Measurements from ENCODE around the gene NDE1.
"Not testable (repeated sequence)": the region's sequence is repeated elsewhere in the genome, so short reads cannot be mapped to it uniquely, and the experiment has no call there.

NDE1 gene

GRCh38 chr16:15701367-15701766 is 51.3 kb downstream of the NDE1 start:
- no peak for DNase-seq (ENCODE audit: low spot score)

GRCh38 chr16:15701975-15702970 is 52.2 kb downstream of the NDE1 start:
- DNase-seq (ENCODE audit: low spot score): no peak

DNA sequence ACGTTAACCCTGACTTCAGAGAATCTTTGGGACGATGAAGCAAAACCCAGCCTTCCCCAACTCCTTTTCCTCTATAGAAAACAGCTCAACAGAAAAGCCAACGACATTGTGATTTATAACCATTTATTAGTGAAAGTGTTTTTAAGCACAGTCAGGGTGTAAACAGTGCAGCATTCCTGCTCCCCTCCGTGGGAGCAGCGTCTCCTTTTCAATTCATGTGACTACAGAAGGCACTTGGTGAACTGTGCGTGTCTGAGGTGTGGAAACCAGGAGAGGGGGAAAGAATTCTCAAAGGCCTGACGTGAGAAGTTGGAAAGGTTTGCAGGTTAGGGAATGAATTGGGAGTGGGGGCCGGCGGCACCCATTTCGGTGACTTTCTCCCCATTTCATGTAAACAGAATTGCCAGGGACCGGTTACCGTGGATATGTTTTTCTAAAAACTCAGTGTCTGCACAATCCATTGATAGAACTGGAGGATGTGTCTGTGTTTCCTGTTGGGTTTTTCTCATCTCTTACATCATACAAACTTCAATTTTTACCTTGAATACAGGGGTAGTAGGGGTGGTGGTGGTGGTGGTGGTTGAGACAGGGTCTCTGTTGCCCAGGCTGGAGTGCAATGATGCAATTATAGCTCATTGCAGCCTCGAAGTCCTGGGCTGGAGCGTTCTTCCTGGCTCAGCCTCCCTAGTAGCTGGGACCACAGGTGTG is 53.1 kb downstream of the NDE1 start:
- no peak for DNase-seq (ENCODE audit: low spot score)

GRCh38 chr16:15704545-15704987 is 54.5 kb downstream of the NDE1 start:
- DNase-seq (ENCODE audit: low spot score): peak; percentile 43

DNA sequence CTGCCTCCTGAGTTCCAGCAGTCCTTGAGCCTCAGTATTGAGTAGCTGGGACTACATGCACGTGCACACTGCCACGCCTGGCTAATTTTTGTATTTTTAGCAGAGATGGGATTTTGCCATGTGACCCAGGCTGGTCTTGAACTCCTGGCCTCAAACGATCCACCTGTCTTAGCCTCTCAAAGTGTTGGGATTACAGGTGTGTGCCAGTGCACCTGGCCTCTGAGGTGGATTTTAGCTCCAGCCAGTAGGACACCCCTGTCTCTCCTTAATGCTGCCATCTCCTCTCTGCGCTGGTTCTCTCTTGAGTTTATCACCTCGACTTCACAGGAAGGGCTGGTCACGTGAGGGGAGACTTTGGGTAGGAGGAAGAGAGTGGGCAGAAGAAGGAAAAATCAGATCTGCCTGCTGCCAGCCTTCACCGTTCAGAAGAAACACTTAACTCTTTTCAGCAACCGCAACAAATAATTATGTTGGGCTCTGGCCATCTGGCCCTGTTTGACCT is 55.1 kb downstream of the NDE1 start:
- DNase-seq (ENCODE audit: low spot score): no peak

GRCh38 chr16:15707332-15707731 is 57.3 kb downstream of the NDE1 start:
- no peak for DNase-seq (ENCODE audit: low spot score)

GRCh38 chr16:15708096-15708495 is 58.1 kb downstream of the NDE1 start:
- DNase-seq (ENCODE audit: low spot score): no peak

DNA sequence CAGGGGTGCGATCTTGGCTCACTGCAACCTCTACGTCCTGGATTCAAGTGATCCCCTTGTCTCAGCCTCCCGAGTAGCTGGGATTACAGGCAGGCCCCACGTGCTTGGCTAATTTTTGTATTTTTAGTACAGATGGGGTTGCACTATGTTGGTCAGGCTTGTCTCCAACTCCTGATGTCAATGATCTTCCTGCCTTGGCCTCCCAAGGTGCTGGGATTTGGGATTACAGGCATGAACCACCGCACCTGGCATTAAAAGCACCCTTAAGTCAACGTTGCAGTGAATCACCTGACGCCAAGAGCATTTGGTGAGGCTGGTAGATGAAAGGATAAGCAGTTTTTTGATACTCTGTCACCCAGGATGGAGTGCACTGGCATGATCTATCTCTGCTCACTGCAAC is 59.0 kb downstream of the NDE1 start:
- DNase-seq (ENCODE audit: low spot score): no peak

GRCh38 chr16:15714393-15715172 is 64.5 kb downstream of the NDE1 start:
- DNase-seq (ENCODE audit: low spot score): no peak

- DNase-seq (ENCODE audit: low spot score): no peak
These were observed 65.2 kb downstream of the NDE1 start for GRCh38 chr16:15715221-15715620.

- DNase-seq (ENCODE audit: low spot score): no peak
These were observed 66.8 kb downstream of the NDE1 start for GRCh38 chr16:15716694-15717447.

GRCh38 chr16:15721018-15721417 is 71.0 kb downstream of the NDE1 start:
- no peak for DNase-seq (ENCODE audit: low spot score)

- no peak for DNase-seq (ENCODE audit: low spot score)
These were observed 73.8 kb downstream of the NDE1 start for GRCh38 chr16:15723808-15724207.

DNA sequence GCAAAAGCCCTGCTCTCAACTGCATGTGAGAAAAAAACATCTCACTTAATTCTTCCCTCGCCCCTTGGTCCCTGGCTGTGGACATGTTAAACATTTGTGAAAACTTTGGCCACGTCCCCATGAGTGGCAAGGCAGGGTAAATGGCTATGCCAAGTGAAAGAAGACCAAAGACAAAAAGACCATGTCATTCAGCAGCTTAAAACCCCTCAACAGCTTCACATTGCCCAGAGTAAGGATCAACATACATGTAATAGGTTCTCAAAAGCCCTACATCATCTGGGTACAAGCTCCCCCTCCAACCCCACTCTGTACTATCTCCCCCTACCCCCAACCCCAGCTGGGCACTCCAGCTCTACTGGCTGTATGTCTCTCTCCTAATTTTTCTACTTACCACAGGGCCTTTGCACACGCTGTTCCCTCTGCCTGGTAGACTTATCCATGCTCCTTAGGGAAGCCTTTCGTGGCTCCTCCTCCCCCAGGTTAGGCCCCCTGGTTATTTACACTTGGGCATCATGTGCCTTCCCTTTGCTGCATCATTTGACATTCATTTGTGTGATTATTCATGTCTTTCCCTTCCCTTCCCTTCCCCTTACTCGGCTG is 75.7 kb downstream of the NDE1 start:
- no peak for DNase-seq (ENCODE audit: low spot score)

DNA sequence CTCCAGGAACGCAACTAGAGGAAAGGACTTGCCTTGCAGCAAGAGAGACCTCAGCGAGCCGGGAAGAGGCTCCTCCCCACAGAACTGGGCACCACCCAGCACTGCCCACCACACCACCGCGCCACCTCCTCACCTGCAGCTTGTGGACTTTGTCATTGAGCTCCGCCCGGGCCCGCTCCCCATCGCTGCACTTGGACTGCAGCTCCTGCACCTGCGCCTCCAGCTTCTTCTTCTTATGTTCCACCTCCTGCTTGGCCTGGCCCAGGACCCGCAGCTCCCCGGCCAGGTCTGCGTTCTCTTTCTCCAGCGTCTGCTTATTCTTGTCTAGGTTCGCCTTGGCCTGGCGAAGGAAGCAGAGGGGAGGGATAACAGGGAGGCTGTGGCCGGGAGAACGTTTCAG is 76.7 kb downstream of the NDE1 start:
- no peak for DNase-seq (ENCODE audit: low spot score)

DNA sequence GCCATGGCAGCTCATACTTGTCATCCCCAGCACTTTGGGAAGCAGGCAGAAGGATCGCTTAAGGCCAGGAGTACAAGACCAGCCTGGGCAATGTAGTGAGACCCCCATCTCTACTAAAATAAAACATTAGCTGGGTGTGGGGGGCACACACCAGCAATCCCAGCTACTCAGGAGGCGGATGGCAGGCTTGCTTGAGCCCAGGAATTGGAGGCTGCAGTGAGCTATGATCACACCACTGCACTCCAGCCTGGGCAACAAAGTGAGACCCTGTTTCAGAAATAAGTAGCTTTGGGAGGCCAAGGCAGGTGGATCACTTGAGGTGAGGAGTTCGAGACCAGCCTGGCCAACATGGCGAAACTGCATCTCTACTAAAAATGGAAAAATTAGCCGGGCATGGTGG is 77.7 kb downstream of the NDE1 start:
- not testable (repeated sequence) for DNase-seq (ENCODE audit: low spot score)

DNA sequence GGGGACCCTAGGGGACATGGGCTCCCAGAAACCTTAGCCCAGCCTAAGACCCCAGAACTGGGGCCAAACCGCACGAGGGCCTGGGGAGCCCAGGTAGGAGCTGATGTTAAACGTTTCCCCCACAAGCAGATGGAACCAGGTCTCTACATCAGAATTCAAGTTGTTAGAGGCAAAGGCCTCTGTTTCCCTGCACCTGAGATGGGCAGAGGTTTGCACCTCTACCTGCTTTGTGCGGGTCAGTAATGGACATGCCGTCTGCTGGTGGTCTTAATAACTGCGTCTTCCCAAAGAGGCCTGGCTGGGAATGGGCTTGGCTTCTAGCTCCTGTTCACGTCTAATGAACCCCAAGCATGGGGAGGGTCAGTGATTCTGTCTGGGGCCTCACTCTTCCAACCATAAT is 79.1 kb downstream of the NDE1 start:
- DNase-seq (ENCODE audit: low spot score): no peak

DNA sequence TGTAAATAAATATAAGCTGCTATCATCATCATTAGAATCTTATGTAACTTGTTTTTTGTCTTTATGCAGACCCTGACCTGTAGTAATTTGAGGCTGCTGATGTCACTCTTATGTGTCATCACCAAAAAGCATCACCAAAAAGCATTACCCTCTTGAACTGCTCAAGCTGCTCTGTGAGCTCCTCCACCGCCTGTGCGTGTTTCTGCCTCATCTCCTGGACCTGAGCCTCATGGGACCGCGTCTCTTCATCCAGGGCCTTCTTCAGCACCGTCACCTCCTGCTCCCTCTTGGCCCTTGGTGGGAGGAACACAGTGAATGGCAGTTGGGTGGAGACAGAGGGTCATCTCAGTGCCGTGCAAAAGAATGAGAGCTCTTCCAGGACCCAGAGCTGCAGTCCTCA is 82.4 kb downstream of the NDE1 start:
- DNase-seq (ENCODE audit: low spot score): no peak

GRCh38 chr16:15735610-15736009 is 85.6 kb downstream of the NDE1 start:
- no peak for DNase-seq (ENCODE audit: low spot score)

DNA sequence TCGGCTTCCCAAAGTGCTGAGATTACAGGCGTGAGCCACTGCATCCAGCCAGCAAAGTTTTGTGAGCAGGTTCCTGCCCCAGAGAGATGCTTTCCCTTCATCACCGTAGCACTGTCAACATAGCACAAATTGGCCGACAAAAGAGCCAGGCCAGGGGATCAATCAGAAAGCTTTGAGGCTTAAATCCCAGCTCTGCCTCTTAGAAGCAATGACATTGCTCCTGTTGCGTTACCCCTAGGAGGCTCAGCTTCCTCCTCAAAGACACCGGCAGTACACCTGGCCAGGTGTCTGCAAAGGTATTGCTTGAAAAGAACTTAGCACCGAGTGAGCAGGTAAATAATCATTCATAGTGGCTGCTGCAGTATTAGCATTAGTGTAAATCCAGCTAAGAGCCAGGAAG is 86.5 kb downstream of the NDE1 start:
- no peak for DNase-seq (ENCODE audit: low spot score)

DNA sequence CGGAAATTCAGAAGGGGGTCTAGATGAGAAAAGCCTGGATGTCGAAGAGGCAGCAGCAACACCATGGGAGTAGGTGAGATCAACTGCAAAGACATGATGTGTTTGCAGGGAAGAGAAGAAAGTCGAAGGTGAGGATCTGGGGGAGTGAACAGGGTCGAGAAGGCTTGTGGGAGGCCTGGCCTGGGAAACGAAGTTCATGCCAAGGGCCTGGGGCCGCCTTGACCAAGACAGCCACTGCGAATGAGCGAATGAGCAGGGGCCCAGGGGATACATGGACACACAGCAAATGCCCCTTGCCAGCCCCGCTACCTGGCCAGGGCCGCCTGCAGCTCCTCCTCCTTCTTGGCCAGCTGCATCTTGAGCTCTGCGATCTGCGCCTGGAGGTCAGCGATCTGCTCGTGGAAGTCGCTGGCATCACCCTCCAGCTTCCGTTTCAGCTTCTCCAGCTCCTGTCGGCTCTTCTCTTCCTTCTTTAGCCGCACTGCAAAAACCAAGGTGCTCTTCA is 87.1 kb downstream of the NDE1 start:
- no peak for DNase-seq (ENCODE audit: low spot score)
